HepG2 (cell line): ENCODE data around the gene KCNK7. TPM values are rescaled to one million over a fixed set of nuclear protein-coding genes. Genes with fewer than 3 reads are reported as not detected.
A peak's percentile ranks its signal among the peaks of the same experiment; 100 is the strongest.

Source experiments
- ATAC-seq: fragments of 200-7000 bp; cut with Tn5 transposase; 3 replicates; pipeline ENCODE4 v1.9.1; 2020; ENCODE audit warnings: mild to moderate bottlenecking, moderate library complexity
- BruUV-seq: library from RNA; stranded (reverse); fragments of 400-500 nt; replicated peaks from 2 replicates; lab custom pipeline; 2021; lab: Mats Ljungman, UMichigan
- CTCF ChIA-PET: fragments of 300-600 bp; formaldehyde crosslinking; extraction: SDS; loops from one replicate; lab custom pipeline; 2021; ENCODE audit warnings: low total read pairs, inconsistent platforms, low intra/inter-chr PET ratio; lab: Yijun Ruan, JAX
- POLR2A ChIA-PET: fragments of 350-600 bp; sonication (Branson Sonifier 250); formaldehyde crosslinking; loops from one replicate; lab custom pipeline; 2020; ENCODE audit warnings: antibody characterized with exemption, inconsistent platforms; lab: Yijun Ruan, JAX
- DNase-seq: peaks from one replicate; pipeline ENCODE4 v3.0.0-alpha.2; 2015; ENCODE audit warnings: low spot score
- FAIRE-seq: peaks from 3 replicates; lab custom pipeline; 2011; peaks lifted over from hg19 to GRCh38; lab: Jason Lieb, UNC
- H2AFZ ChIP-seq: one replicate; pipeline ENCODE4 v1.6.1; 2011; ENCODE audit warnings: low read length, inconsistent platforms
- H3K27ac ChIP-seq: fragments of 300-600 bp; 3 replicates; pipeline ENCODE4 v1.8.0; 2011; ENCODE audit warnings: mixed run types, mild to moderate bottlenecking, mixed read lengths, low read length, inconsistent platforms; ENCODE audit not compliant: insufficient read depth; ENCODE audit errors: extremely low read length
- H3K27me3 ChIP-seq, 2 experiments: fragments of 200-600 bp in 1 of 2; 2 replicates in 1 of 2; 3 replicates in 1 of 2; pipeline versions ENCODE4 v1.6.0 to v1.8.0; 2011; ENCODE audit warnings: low read length in 2 of 2, mild to moderate bottlenecking in 2 of 2, moderate library complexity in 2 of 2, inconsistent platforms in 1 of 2; ENCODE audit not compliant: insufficient read depth in 2 of 2, control insufficient read depth in 1 of 2
- H3K36me3 ChIP-seq, 2 experiments: fragments of 200-600 bp in 1 of 2; replicated peaks in 1 of 2; 2 replicates in 1 of 2; 3 replicates in 1 of 2; pipeline versions ENCODE4 v1.5.1 to v1.8.0; 2011; ENCODE audit warnings: low read length in 2 of 2, inconsistent platforms in 1 of 2; ENCODE audit not compliant: insufficient read depth in 2 of 2, control insufficient read depth in 1 of 2
- H3K4me1 ChIP-seq: 2 replicates; pipeline ENCODE4 v1.5.1; 2012; ENCODE audit warnings: low read length, inconsistent platforms; ENCODE audit not compliant: insufficient read depth
- H3K4me2 ChIP-seq: 2 replicates; pipeline ENCODE4 v1.6.0; 2011; ENCODE audit warnings: low read depth, low read length, inconsistent platforms
- H3K4me3 ChIP-seq, 3 experiments: fragments of 200-600 bp in 1 of 3; sonication (generic), shearing (Covaris generic) in 1 of 3; replicated peaks in 1 of 3; 2 replicates each; pipeline ENCODE4 v1.5.1; 2011 to 2016; ENCODE audit warnings: low read length in 3 of 3, inconsistent platforms in 2 of 3, low read depth in 2 of 3, mild to moderate bottlenecking in 2 of 3, control low read depth in 1 of 3, mixed read lengths in 1 of 3; ENCODE audit not compliant: insufficient read depth in 1 of 3
- H3K79me2 ChIP-seq: one replicate; pipeline ENCODE4 v1.6.1; 2011; ENCODE audit warnings: low read length, inconsistent platforms; ENCODE audit not compliant: insufficient read depth
- H3K9ac ChIP-seq: 2 replicates; pipeline ENCODE4 v1.6.0; 2011; ENCODE audit warnings: mild to moderate bottlenecking, low read depth, low read length, inconsistent platforms; ENCODE audit not compliant: insufficient read depth
- H3K9me3 ChIP-seq: 2 replicates; pipeline ENCODE4 v1.5.1; 2012; ENCODE audit warnings: mild to moderate bottlenecking, low read length
- H4K20me1 ChIP-seq: 2 replicates; pipeline ENCODE4 v1.6.0; 2011; ENCODE audit warnings: inconsistent platforms, mild to moderate bottlenecking, low read length, moderate library complexity; ENCODE audit not compliant: insufficient read depth
- CSRNP1 ChIP-seq: sonication (generic); formaldehyde crosslinking; IDR thresholded peaks from 2 replicates; pipeline ENCODE4 v1.8.1; 2023; ENCODE audit warnings: mild to moderate bottlenecking, missing genetic modification reagents
- KLF11 ChIP-seq: IDR thresholded peaks from 2 replicates; pipeline ENCODE4 v1.6.1; 2016; ENCODE audit warnings: missing compliant biosample characterization
- MLX ChIP-seq: IDR thresholded peaks from 2 replicates; pipeline ENCODE4 v1.6.1; 2016
- MYC ChIP-seq: sonication (generic); formaldehyde crosslinking; IDR thresholded peaks from 2 replicates; pipeline ENCODE4 v1.9.0; 2021; ENCODE audit warnings: missing genetic modification reagents, borderline replicate concordance
- PAF1 ChIP-seq: IDR thresholded peaks from 2 replicates; pipeline ENCODE4 v1.6.1; 2016; ENCODE audit warnings: missing genetic modification reagents, missing compliant biosample characterization
- POLR2AphosphoS5 ChIP-seq: IDR thresholded peaks from 2 replicates; pipeline ENCODE4 v1.6.1; 2012; ENCODE audit warnings: low read depth, low read length
- RFX3 ChIP-seq: IDR thresholded peaks from 2 replicates; pipeline ENCODE4 v1.6.1; 2016; ENCODE audit warnings: missing biosample characterization, missing genetic modification reagents
- SALL2 ChIP-seq: sonication (generic); formaldehyde crosslinking; IDR thresholded peaks from 2 replicates; pipeline ENCODE4 v1.8.1; 2023; ENCODE audit warnings: mild to moderate bottlenecking, missing genetic modification reagents, inconsistent platforms
- SIN3A ChIP-seq: IDR thresholded peaks from 2 replicates; pipeline ENCODE4 v1.6.1; 2011; ENCODE audit warnings: low read depth, mild to moderate bottlenecking, control low read depth, low read length, borderline replicate concordance
- ZNF501 ChIP-seq: sonication (generic); formaldehyde crosslinking; IDR thresholded peaks from 2 replicates; pipeline ENCODE4 v1.5.1; 2020; ENCODE audit warnings: mild to moderate bottlenecking, moderate library complexity, missing genetic modification reagents
- ZNF784 ChIP-seq: sonication (generic); formaldehyde crosslinking; IDR thresholded peaks from 2 replicates; pipeline ENCODE4 v1.5.1; 2020; ENCODE audit warnings: missing genetic modification reagents, mild to moderate bottlenecking, borderline replicate concordance
- WGBS: methylation state at CpG from one replicate; pipeline ENCODE4 v1.1.6; 2017; ENCODE audit warnings: low lambda C conversion rate; 5-methylcytosine and 5-hydroxymethylcytosine counted together
- in situ Hi-C: cut with HindIII; loops from 2 replicates; pipeline ENCODE4 v1.10.0; 2017; ENCODE audit warnings: low pct_unique_long_range_greater_than_20kb; ENCODE audit not compliant: extremely low pct_ligation_motif_present
- intact Hi-C: fragments of 100-400 bp; cut with micrococcal nuclease; formaldehyde crosslinking; loops from one replicate; pipeline ENCODE4 v1.10.0; 2022; ENCODE audit not compliant: unreplicated experiment
- polyA plus RNA-seq, 8 experiments: library from polyadenylated mRNA; depleted of rRNA in 3 of 8; stranded (reverse) in 7 of 8; unstranded in 1 of 8; fragments of >200 nt; fragmentation: Illumina TruSeq in 4 of 8; extraction: Trizol in 4 of 8; gene quantifications; 2 replicates each; pipeline versions ENCODE4 v1.2.1 to v1.2.3, GENCODE V29; 2011 to 2016; ENCODE audit warnings: low read depth in 4 of 8, missing spikeins in 1 of 8, mixed read lengths in 1 of 8; ENCODE audit not compliant: insufficient read depth in 1 of 8
- total RNA-seq, 5 experiments: library from RNA; depleted of rRNA; stranded (reverse); fragments of >200 nt; fragmentation: Illumina TruSeq; extraction: Trizol; gene quantifications; 2 replicates each; pipeline ENCODE4 v1.2.3, GENCODE V29; 2016; ENCODE audit warnings: low read depth in 1 of 5

The KCNK7 gene
- total and polyA plus RNA-seq, 2 of the 13 experiments (the other 11 are each of a cell fraction or from before 2014, with no cell fraction given), result 0.11 TPM; not detected in 1

- no peaks in the 10 kb centered on the region for H3K9me3 ChIP-seq
- peaks cover 75% of the 10 kb centered on the region for H3K4me1 ChIP-seq
- DNase-seq (no peak), FAIRE-seq (no peak)
- peaks cover 8% of the 10 kb centered on the region for H3K79me2 ChIP-seq
- 39% methylated on average over 5 of the region's 5 CpGs for WGBS
- in situ Hi-C loops, result loop anchor here (10.0 kb wide), 1 partner anchor 295 kb away; the partner anchor contains the start of gene CFL1
- CTCF ChIA-PET, result no interaction called here
- H3K9ac ChIP-seq, result peak overlapping the region; percentile 89
- no TSS peak for BruUV-seq
- H3K27me3 ChIP-seq, result no peaks in the 10 kb centered on the region
- TF ChIP-seq POLR2AphosphoS5 (0 out of 2 replicates have a peak, but pooled peaks have one; percentile 14), CSRNP1 (0 out of 2 replicates have a peak, but pooled peaks have one; percentile 10), ZNF501 (CRISPR knock-in tag) (no peak)
- TF ChIP-seq, all 625 proteins: peak for 2
- H2AFZ ChIP-seq, result no peak overlapping the region
- H3K36me3 ChIP-seq, result no peaks in the 10 kb centered on the region
- POLR2A ChIA-PET, result interaction anchor here (0.9 to 3.4 kb wide), 11 partner anchors 8 to 137 kb away, joined by 3 to 34 read pairs (median 7); partner anchors contain the start of genes FAM89B, MALAT1, NEAT1 and PCNX3
- intact Hi-C loops, result no loop called here
- ATAC-seq, result no peak
- H4K20me1 ChIP-seq, result peaks cover 3% of the 10 kb centered on the region; the same call in 1 of the 2 replicates
- H3K4me3 ChIP-seq, result peak overlapping the region in 1 of 3 experiments; percentile 89; a peak in 4 of 6 replicates
- H3K27ac ChIP-seq, result no peak overlapping the region
- peak overlapping the region; percentile 97 for H3K4me2 ChIP-seq
These were observed 36.1 kb downstream of the KCNK7 start for GRCh38 chr11:65559535-65559934.

GRCh38 chr11:65558930-65559509, 36.6 kb downstream of the KCNK7 start:
- WGBS, result 15% methylated on average over 8 of the region's 19 CpGs
- peak overlapping the region; percentile 74 to 89 (median 87) for H3K4me3 ChIP-seq
- H3K79me2 ChIP-seq, result peaks cover 8% of the 10 kb centered on the region
- DNase-seq (no peak), ATAC-seq (peak; percentile 13), FAIRE-seq (no peak)
- peak overlapping the region; percentile 73 for H3K27ac ChIP-seq
- intact Hi-C loops (no loop called here), in situ Hi-C loops (loop anchor here (10.0 kb wide), 1 partner anchor 296 kb away; the partner anchor contains the start of gene CFL1)
- H4K20me1 ChIP-seq, result peaks cover 3% of the 10 kb centered on the region; the same call in 1 of the 2 replicates
- H2AFZ ChIP-seq, result no peak overlapping the region
- peak overlapping the region; percentile 97 for H3K4me2 ChIP-seq
- BruUV-seq, result TSS peak; percentile 86
- no peaks in the 10 kb centered on the region; a peak in 1 of 5 replicates for H3K36me3 ChIP-seq
- H3K9me3 ChIP-seq, result no peaks in the 10 kb centered on the region
- POLR2A ChIA-PET, result interaction anchor here (0.8 to 3.4 kb wide), 8 partner anchors 8 to 139 kb away, joined by 3 to 34 read pairs (median 6); partner anchors contain the start of genes NEAT1, PCNX3 and ZNRD2
- CTCF ChIA-PET, result no interaction called here
- peaks cover 78% of the 10 kb centered on the region for H3K4me1 ChIP-seq
- H3K27me3 ChIP-seq, result no peaks in the 10 kb centered on the region
- peak overlapping the region; percentile 89 for H3K9ac ChIP-seq
- TF ChIP-seq KLF11 (CRISPR knock-in tag), result no peak
- no peak for TF ChIP-seq RFX3 (CRISPR knock-in tag)
- TF ChIP-seq SALL2 (CRISPR knock-in tag), result peak; percentile 22; the same call in 1 of the 2 replicates
- TF ChIP-seq MLX (CRISPR knock-in tag), result no peak
- 0 out of 2 replicates have a peak, but pooled peaks have one; percentile 16 for TF ChIP-seq MYC (CRISPR knock-in tag)
- TF ChIP-seq PAF1 (CRISPR knock-in tag), result no peak
- TF ChIP-seq SIN3A, result no peak
- TF ChIP-seq ZNF784 (CRISPR knock-in tag), result no peak
